Smooth muscle cell (in vitro differentiated cells): Measurements from ENCODE around the gene PODXL. TPM values are rescaled to one million over a fixed set of nuclear protein-coding genes. Genes with fewer than 3 reads are reported as not detected.

Experiments used
- DNase-seq: peaks from one replicate; lab custom pipeline; 2025; ENCODE audit not compliant: unreplicated experiment; lab: John Stamatoyannopoulos, UW
- H2AFZ ChIP-seq: fragments of 200-600 bp; sonication (generic); 2 replicates; pipeline ENCODE4 v1.6.0; 2016; ENCODE audit warnings: antibody characterized with exemption, low read depth, mild to moderate bottlenecking
- H3F3A ChIP-seq: fragments of 200-600 bp; sonication (generic); 2 replicates; pipeline ENCODE4 v1.6.0; 2017; ENCODE audit warnings: antibody characterized with exemption, low read depth
- H3K27ac ChIP-seq: fragments of 200-600 bp; sonication (generic); 2 replicates; pipeline ENCODE4 v1.5.1; 2016; ENCODE audit warnings: low read depth, mild to moderate bottlenecking
- H3K27me3 ChIP-seq: fragments of 200-600 bp; sonication (generic); 2 replicates; pipeline ENCODE4 v1.6.1; 2016; ENCODE audit warnings: low read depth, mild to moderate bottlenecking
- H3K36me3 ChIP-seq: fragments of 200-600 bp; sonication (generic); 2 replicates; pipeline ENCODE4 v1.5.1; 2016; ENCODE audit warnings: low read depth
- H3K4me1 ChIP-seq: fragments of 200-600 bp; sonication (generic); 2 replicates; pipeline ENCODE4 v1.5.1; 2016; ENCODE audit warnings: low read depth
- H3K4me2 ChIP-seq: fragments of 200-600 bp; sonication (generic); 2 replicates; pipeline ENCODE4 v1.6.0; 2016; ENCODE audit warnings: mild to moderate bottlenecking
- H3K4me3 ChIP-seq: fragments of 200-600 bp; sonication (generic); 2 replicates; pipeline ENCODE4 v1.5.1; 2016; ENCODE audit warnings: mild to moderate bottlenecking
- H3K79me2 ChIP-seq: fragments of 200-600 bp; sonication (generic); 2 replicates; pipeline ENCODE4 v1.6.0; 2016; ENCODE audit warnings: low read depth, mild to moderate bottlenecking
- H3K9ac ChIP-seq: fragments of 200-600 bp; sonication (generic); 2 replicates; pipeline ENCODE4 v1.6.0; 2016; ENCODE audit warnings: low read depth
- H3K9me3 ChIP-seq: fragments of 200-600 bp; sonication (generic); replicated peaks from 2 replicates; pipeline ENCODE4 v1.5.1; 2016; ENCODE audit warnings: low read depth
- H4K20me1 ChIP-seq: fragments of 200-600 bp; sonication (generic); 2 replicates; pipeline ENCODE4 v1.6.0; 2016; ENCODE audit warnings: low read depth
- CTCF ChIP-seq: fragments of 200-600 bp; sonication (generic); IDR thresholded peaks from 2 replicates; pipeline ENCODE4 v1.5.1; 2017; ENCODE audit warnings: borderline replicate concordance, mild to moderate bottlenecking, antibody characterized with exemption; ENCODE audit not compliant: insufficient read depth, poor library complexity, severe bottlenecking
- WGBS: methylation state at CpG from one replicate; pipeline ENCODE4 v1.1.7; 2016; ENCODE audit warnings: low lambda C conversion rate; 5-methylcytosine and 5-hydroxymethylcytosine counted together
- polyA plus RNA-seq: library from polyadenylated mRNA; unstranded; fragments of >200 nt; fragmentation: Nextera tagmentation; extraction: Ambion mirVana; gene quantifications from 2 replicates; pipeline ENCODE4 v1.2.1, GENCODE V29; 2016
- total RNA-seq: library from RNA; depleted of rRNA; stranded (reverse); fragments of >200 nt; gene quantifications from 2 replicates; pipeline ENCODE4 v1.2.3, GENCODE V29; 2014

PODXL gene
- total and polyA plus RNA-seq, 2 experiments from 2014 or later = 2.1 to 10.8 TPM

GRCh38 chr7:131462059-131462458, 94.4 kb downstream of the PODXL start:
- Histone ChIP-seq H2AFZ (no peak overlapping the region), H3K36me3 (peaks cover 43% of the 10 kb centered on the region), H3K9me3 (no peaks in the 10 kb centered on the region), H3K79me2 (no peaks in the 10 kb centered on the region), H4K20me1 (peaks cover 11% of the 10 kb centered on the region), H3F3A (no peaks in the 10 kb centered on the region), H3K27me3 (no peaks in the 10 kb centered on the region), H3K27ac (no peak overlapping the region), H3K4me3 (no peak overlapping the region), H3K9ac (no peak overlapping the region), H3K4me2 (no peak overlapping the region), H3K4me1 (no peaks in the 10 kb centered on the region)
- TF ChIP-seq CTCF = no peak
- DNase-seq = no peak
- 97% methylated on average over 3 of the region's 3 CpGs for WGBS

- no peak overlapping the region for H3K4me2 ChIP-seq
- peaks cover 31% of the 10 kb centered on the region for H3K36me3 ChIP-seq
- no peaks in the 10 kb centered on the region for H3K79me2 ChIP-seq
- no peaks in the 10 kb centered on the region for H3K4me1 ChIP-seq
- no peak overlapping the region for H3K27ac ChIP-seq
- H3K4me3 ChIP-seq = no peak overlapping the region
- no peak overlapping the region for H2AFZ ChIP-seq
- DNase-seq = no peak
- H3K27me3 ChIP-seq = no peaks in the 10 kb centered on the region
- WGBS = 100% methylated on average over 1 of the region's 1 CpG
- no peaks in the 10 kb centered on the region for H3F3A ChIP-seq
- peaks cover 18% of the 10 kb centered on the region for H4K20me1 ChIP-seq
- no peaks in the 10 kb centered on the region for H3K9me3 ChIP-seq
- H3K9ac ChIP-seq = no peak overlapping the region
- TF ChIP-seq CTCF = no peak
Measured at GRCh38 chr7:131459256-131459655, 97.2 kb downstream of the PODXL start.

GRCh38 chr7:131456338-131456737, 100.1 kb downstream of the PODXL start:
- no peak for TF ChIP-seq CTCF
- H2AFZ ChIP-seq = no peak overlapping the region
- no peaks in the 10 kb centered on the region for H3K9me3 ChIP-seq
- H3K4me1 ChIP-seq = no peaks in the 10 kb centered on the region
- H3K27me3 ChIP-seq = no peaks in the 10 kb centered on the region
- H3K36me3 ChIP-seq = peaks cover 15% of the 10 kb centered on the region
- no peaks in the 10 kb centered on the region for H3K79me2 ChIP-seq
- no peak overlapping the region for H3K4me2 ChIP-seq
- H4K20me1 ChIP-seq = peaks cover 19% of the 10 kb centered on the region
- no peak overlapping the region for H3K4me3 ChIP-seq
- H3K9ac ChIP-seq = no peak overlapping the region
- 99% methylated on average over 3 of the region's 3 CpGs for WGBS
- no peak for DNase-seq
- no peaks in the 10 kb centered on the region for H3F3A ChIP-seq
- no peak overlapping the region for H3K27ac ChIP-seq

GRCh38 chr7:131455546-131455945, 100.9 kb downstream of the PODXL start:
- TF ChIP-seq CTCF = no peak
- H3K9ac ChIP-seq = no peak overlapping the region
- no peak overlapping the region for H3K27ac ChIP-seq
- no peak overlapping the region for H3K4me3 ChIP-seq
- H3K79me2 ChIP-seq = no peaks in the 10 kb centered on the region
- 94% methylated on average over 7 of the region's 7 CpGs for WGBS
- H3K36me3 ChIP-seq = peaks cover 15% of the 10 kb centered on the region
- no peak for DNase-seq
- H4K20me1 ChIP-seq = peaks cover 25% of the 10 kb centered on the region
- no peak overlapping the region for H3K4me2 ChIP-seq
- no peak overlapping the region for H2AFZ ChIP-seq
- H3F3A ChIP-seq = no peaks in the 10 kb centered on the region
- no peaks in the 10 kb centered on the region for H3K9me3 ChIP-seq
- no peaks in the 10 kb centered on the region for H3K27me3 ChIP-seq
- no peaks in the 10 kb centered on the region for H3K4me1 ChIP-seq
